Mucosa of descending colon (tissue), 3 donors: ENCODE measurements around the gene MXD3. TPM values are rescaled to one million over a fixed set of nuclear protein-coding genes. Genes with fewer than 3 reads are reported as not detected.
"Not testable (repeated sequence)": the region's sequence is repeated elsewhere in the genome, so short reads cannot be mapped to it uniquely, and the experiment has no call there.

ENCODE experiments used
- ATAC-seq: fragments of 200-7000 bp; cut with Tn5 transposase; one replicate; pipeline ENCODE4 v1.9.1; 2020; ENCODE audit warnings: mild to moderate bottlenecking, moderate library complexity
- DNase-seq, 3 donors: peaks; one replicate each; pipeline ENCODE4 v3.0.0-alpha.2; 2020
- H3K36me3 ChIP-seq: fragments of 200-600 bp; one replicate; pipeline ENCODE4 v1.8.0; 2021; ENCODE audit warnings: low read depth, mild to moderate bottlenecking
- H3K4me1 ChIP-seq: fragments of 200-600 bp; one replicate; pipeline ENCODE4 v1.8.0; 2021; ENCODE audit warnings: low read depth, mild to moderate bottlenecking
- H3K4me3 ChIP-seq: fragments of 200-600 bp; one replicate; pipeline ENCODE4 v1.8.0; 2021; ENCODE audit warnings: mild to moderate bottlenecking
- H3K9me3 ChIP-seq: fragments of 200-600 bp; one replicate; pipeline ENCODE4 v1.8.0; 2021; ENCODE audit warnings: mild to moderate bottlenecking
- CTCF ChIP-seq: fragments of 200-600 bp; IDR thresholded peaks from one replicate; pipeline ENCODE4 v1.8.0; 2022; ENCODE audit warnings: antibody characterized with exemption, mild to moderate bottlenecking
- intact Hi-C, 2 donors: fragments of 100-400 bp; cut with DNase I in 1 of 2; cut with micrococcal nuclease in 1 of 2; formaldehyde crosslinking; loops; one replicate each; pipeline versions ENCODE4 v1.11.0 to v1.11.1; 2022; cut with DNase I, micrococcal nuclease
- long read RNA-seq, 2 donors: library from polyadenylated mRNA; unstranded; transcript quantifications; one replicate each; pipeline ENCODE4 v2.0.0, GENCODE V29; 2019 to 2021
- total RNA-seq, 3 donors: library from RNA; stranded (reverse); fragmentation: NEBNext Ultra II Directional in 2 of 3; extraction: Animal tissue kit (Norgen Biotek cat#: 25700) in 2 of 3; gene quantifications; one replicate each; pipeline versions ENCODE4 v1.2.1 to v1.2.4, GENCODE V29; 2021 to 2023
- donor health status: DM: no; HTN: no; CAD: no; lungs with moderate emphysema.
- donor health status: DM: no; HTN: no; CAD: no.
- donor health status: DM: no; HTN: yes; CAD: no.

MXD3 gene
- total RNA-seq = 10 to 100 TPM; 10.3 to 19.4 (median 10.9) TPM
- long read RNA-seq, donor 1, partial matches to known transcripts = 1 of 3 reads
- long read RNA-seq, donor 1, other reads (novel, unspliced or antisense) = 0 of 3 reads
- long read RNA-seq, donor 2, partial matches to known transcripts = 0 of 5 reads
- long read RNA-seq, donor 2, other reads (novel, unspliced or antisense) = 1 of 5 reads

- TF ChIP-seq CTCF = no peak
- ATAC-seq = peak; percentile 91
- peaks cover 3% of the 10 kb centered on the region for H3K36me3 ChIP-seq
- no peaks in the 10 kb centered on the region for H3K9me3 ChIP-seq
- H3K4me3 ChIP-seq = peak within 1 kb of the TSS; percentile 19
- DNase-seq = peak; percentile 96 to 99 (median 98)
- intact Hi-C loops = loop anchor here in 1 of 2 donors (10.0 kb wide), 1 partner anchor 53 kb away; no protein-coding TSS in a partner anchor
- H3K4me1 ChIP-seq = peaks cover 28% of the 10 kb centered on the region
Observed at GRCh38 chr5:177311723-177312648, at the start of gene MXD3. Gene MXD3 (minus strand): TSS chr5:177311898. CDS start chr5:177311830, 68 bp downstream.

- H3K4me1 ChIP-seq = peaks cover 36% of the 10 kb centered on the region
- intact Hi-C loops = loop anchor here in 1 of 2 donors (10.0 kb wide), 1 partner anchor 46 kb away; the partner anchor contains the start of gene MXD3
- peak in 2 of 3 donors; percentile 31 to 40 for DNase-seq
- not testable (repeated sequence) for H3K4me3 ChIP-seq, H3K9me3 ChIP-seq, H3K36me3 ChIP-seq, ATAC-seq
Observed at GRCh38 chr5:177360740-177361139, 49.0 kb upstream of the MXD3 start.

- H3K4me3 ChIP-seq = no peak overlapping the region
- no peaks in the 10 kb centered on the region for H3K36me3 ChIP-seq
- TF ChIP-seq CTCF = no peak
- peak in 1 of 3 donors; percentile 16 for DNase-seq
- intact Hi-C loops = loop anchor here in 1 of 2 donors (10.0 kb wide), 1 partner anchor 45 kb away; the partner anchor contains the start of gene MXD3
- no peaks in the 10 kb centered on the region for H3K9me3 ChIP-seq
- no peak for ATAC-seq
- peaks cover 36% of the 10 kb centered on the region for H3K4me1 ChIP-seq
Observed at GRCh38 chr5:177359860-177360259, 48.2 kb upstream of the MXD3 start.

GRCh38 chr5:177359451-177359851, 47.8 kb upstream of the MXD3 start:
- Histone ChIP-seq H3K4me3 (no peak overlapping the region), H3K36me3 (no peaks in the 10 kb centered on the region), H3K4me1 (peaks cover 33% of the 10 kb centered on the region), H3K9me3 (no peaks in the 10 kb centered on the region)
- DNase-seq = peak in 2 of 3 donors; percentile 23 to 48
- no peak for TF ChIP-seq CTCF
- ATAC-seq = no peak
- intact Hi-C loops = no loop called here

GRCh38 chr5:177358370-177358819, 46.7 kb upstream of the MXD3 start:
- no peak for TF ChIP-seq CTCF
- peaks cover 26% of the 10 kb centered on the region for H3K4me1 ChIP-seq
- H3K9me3 ChIP-seq = no peaks in the 10 kb centered on the region
- H3K4me3 ChIP-seq = no peak overlapping the region
- no peaks in the 10 kb centered on the region for H3K36me3 ChIP-seq
- ATAC-seq (peak; percentile 3), DNase-seq (no peak)
- intact Hi-C loops = no loop called here
